ENCODE data around the gene PAN2.
A peak's percentile ranks its signal among the peaks of the same experiment; 100 is the strongest.
"Not testable (repeated sequence)": the region's sequence is repeated elsewhere in the genome, so short reads cannot be mapped to it uniquely, and the experiment has no call there.

PAN2 gene

DNA sequence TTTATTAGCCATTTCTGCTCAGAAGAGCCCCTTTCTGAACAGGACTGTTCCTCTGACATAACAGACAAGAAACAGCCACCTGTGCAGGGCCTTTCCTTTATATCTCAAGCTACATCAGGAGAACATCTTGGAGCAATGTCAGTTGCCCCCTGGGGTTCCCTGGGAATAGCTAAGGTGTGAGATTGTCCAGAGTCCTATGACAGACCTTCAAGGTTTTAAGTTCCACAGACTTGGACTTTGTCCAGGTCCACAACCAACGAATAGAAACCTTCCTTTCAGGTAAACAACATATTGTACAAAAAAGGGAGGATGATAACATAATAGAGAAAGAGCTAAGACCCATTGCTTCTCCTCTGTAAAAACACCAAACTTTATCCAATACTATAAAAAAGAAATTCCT lies 7.8 kb upstream of the PAN2 start:
- no peak for DNase-seq (ENCODE audit: low read depth)

DNA sequence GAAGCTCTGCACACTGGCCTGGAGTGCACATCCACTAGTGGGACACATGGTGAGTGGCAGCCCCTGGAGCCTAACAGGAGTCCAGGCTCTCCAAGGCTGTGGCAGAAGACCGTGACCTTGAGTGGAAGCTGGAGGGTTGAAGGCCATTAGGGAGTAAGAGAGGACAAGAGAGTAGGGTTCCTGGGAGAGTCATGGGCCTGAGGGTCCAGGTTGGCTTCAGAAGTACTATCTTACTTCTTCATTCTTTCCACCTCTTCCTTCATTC lies 5.3 kb upstream of the PAN2 start:
- DNase-seq (ENCODE audit: low read depth): no peak

GRCh38 chr12:56338308-56339157 lies 4.7 kb upstream of the PAN2 start, which contains the start of gene IL23A:
Gene IL23A (plus strand): TSS chr12:56338884. CDS start chr12:56339045, 161 bp downstream.
- DNase-seq (ENCODE audit: low read depth): peak; percentile 70

DNA sequence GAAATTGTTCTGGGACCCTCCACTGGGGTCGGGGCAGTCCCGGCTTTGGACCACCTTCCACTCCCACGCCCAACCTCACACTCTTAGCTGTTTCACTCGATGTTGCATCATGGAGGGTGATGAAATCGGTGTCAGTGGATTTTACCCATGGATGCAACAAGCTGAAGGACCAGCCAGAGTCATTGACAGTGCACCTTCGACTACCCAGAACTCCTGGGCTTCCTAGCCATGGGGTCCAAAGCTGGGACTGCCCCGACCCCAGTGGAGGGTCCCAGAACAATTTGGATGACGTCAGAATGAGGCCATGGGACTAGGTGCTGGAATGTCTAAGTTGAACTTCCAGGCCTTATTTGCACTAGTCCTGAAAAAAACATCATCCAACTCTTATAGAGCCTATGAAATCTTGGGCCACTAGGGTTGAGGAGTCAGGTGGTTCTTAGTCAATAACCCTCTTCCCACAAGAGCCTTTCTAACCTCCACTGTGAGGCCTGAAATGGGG lies 4.0 kb upstream of the PAN2 start:
- DNase-seq (ENCODE audit: low read depth): no peak

DNA sequence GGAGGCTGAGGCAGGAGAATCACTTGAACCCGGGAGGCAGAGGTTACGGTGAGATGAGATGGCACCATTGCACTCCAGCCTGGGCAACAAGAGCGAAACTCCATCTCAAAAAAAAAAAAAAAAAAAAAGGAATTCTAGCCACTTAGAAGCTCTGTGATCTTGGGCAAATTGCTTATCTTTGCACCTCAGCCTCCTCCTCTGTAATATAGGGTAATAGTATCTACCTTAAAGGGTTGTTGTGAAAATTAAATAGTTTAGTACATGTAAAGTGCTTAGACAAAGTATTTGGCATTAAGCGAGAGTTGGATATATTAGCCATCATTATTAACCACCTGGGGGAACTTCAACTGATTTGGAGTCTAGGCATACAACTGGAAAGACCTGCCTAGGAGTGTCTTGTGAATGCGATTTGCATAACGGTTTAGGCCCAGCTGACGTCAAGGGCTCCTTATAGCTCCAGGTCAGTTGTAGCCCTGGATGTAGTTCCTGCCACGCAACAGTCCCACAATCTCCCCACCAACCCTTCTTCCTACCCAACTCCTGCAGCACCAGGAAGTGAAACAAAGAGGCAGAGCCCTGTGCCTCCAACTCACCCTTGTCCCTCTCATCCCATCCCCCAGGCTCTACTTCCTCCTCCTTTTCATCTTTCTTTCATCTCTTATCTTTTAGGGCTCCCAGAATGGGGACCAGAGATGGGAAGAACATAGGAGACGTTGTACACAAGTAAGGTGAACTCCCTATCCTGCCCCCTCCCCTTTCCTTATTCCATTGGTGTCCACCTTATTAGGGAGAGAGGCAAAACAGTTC lies 2.8 kb upstream of the PAN2 start:
- no peak for DNase-seq (ENCODE audit: low read depth)

DNA sequence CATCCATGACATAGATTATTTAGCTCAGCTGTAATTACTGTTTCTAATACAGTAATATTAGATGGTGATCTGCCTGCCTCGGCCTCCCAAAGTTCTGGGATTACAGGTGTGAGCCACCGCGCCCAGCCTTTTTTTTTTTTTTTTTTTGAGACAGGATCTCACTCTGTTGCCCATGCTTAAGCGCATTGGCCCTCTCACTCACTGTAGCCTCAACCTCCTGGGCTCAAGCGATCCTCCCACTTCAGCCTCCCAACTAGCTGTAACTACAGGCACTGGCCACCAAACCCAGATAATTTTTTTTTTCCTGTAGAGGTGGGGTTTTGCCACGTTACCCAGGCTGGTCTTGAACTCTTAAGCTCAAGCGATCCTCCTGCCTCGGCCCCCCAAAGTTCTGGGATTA lies 1.7 kb upstream of the PAN2 start:
- DNase-seq (ENCODE audit: low read depth): not testable (repeated sequence)

DNA sequence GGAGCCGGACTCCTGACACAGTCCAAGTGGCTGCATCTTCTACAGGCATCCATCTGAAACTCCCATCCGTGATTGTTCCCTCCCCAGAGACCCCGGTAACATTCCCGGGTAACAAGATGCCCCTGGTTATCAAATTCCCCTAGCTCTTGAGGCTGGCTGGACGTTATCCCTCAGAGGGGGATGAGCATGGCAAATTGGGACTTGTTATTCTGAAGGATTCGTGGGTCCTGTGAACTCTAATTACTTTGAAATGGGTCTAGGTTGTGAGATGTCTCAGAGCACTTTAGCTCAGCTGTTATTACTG lies 642 bp upstream of the PAN2 start:
- no peak for DNase-seq (ENCODE audit: low read depth)

- DNase-seq (ENCODE audit: low read depth): no peak
These were observed 562 bp downstream of the PAN2 start for GRCh38 chr12:56333197-56333678.

GRCh38 chr12:56332512-56333196 lies 1.1 kb downstream of the PAN2 start:
- DNase-seq (ENCODE audit: low read depth): no peak

DNA sequence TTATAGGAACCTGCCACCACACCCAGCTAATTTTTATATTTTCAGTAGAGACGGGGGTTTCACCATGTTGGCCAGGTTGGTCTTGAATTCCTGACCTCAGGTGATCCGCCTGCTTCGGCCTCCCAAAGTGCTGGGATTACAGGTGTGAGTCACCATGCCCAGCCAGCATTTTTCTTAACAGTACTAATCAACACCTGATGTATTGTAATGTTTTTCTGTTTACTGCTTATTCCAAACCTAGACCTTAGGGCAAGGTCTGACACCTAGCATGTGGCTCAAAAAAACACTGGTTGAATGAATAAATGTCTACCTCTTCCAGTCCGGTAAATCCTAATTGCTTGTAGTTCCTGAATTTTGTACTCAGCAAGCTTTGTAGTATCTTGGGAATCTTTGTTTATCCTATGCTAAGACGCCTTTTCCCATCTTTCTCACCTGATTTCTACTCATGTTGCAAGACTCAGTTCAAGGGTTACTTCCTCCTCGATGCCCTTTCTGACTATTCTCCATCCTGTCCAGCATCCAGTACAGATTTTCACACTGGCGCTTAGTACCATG lies 2.8 kb downstream of the PAN2 start:
- no peak for DNase-seq (ENCODE audit: low read depth)

DNA sequence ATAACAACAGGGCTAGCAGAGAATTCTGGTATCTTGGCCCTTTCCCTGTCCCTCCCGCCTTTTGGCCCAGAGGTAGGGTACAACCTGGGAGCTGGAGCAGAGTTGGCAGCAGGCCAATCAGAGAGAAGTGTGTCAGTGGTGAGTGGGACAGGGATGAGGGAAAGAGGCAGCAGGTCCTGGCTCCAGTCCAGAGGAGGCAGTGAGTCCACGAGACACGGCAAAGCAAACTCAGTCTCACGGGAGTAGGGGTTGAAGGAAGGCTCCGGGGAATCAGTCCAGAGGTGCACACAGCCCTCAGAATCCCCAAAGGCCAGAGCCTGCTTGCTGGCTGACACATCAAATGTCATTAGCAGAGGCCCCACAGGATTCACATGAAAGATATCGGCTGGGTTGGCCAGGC lies 7.3 kb downstream of the PAN2 start:
- no peak for DNase-seq (ENCODE audit: low read depth)

- no peak for DNase-seq (ENCODE audit: low read depth)
These were observed 7.7 kb downstream of the PAN2 start for GRCh38 chr12:56326126-56326525.

GRCh38 chr12:56324206-56324605 lies 9.6 kb downstream of the PAN2 start:
- DNase-seq (ENCODE audit: low read depth): no peak

GRCh38 chr12:56321610-56322009 lies 12.2 kb downstream of the PAN2 start:
- not testable (repeated sequence) for DNase-seq (ENCODE audit: low read depth)

DNA sequence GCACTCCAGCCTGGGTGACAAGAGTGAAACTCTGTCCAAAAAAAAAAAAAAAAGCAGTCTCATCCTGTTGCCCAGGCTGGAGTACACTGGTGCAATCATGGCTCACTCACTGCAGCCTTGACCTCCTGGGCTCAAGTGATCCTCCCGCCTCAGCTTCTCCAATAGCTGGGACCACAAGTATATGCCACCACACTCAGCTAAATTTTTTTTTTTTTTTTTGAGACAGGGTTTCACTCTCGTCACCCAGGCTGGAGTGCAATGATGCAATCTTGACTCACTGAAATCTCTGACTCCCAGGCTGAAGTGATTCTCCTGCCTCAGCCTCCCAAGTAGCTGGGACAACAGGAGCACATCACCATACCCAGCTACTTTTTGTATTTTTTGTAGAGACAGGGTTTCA lies 12.8 kb downstream of the PAN2 start:
- DNase-seq (ENCODE audit: low read depth): no peak

- DNase-seq (ENCODE audit: low read depth): no peak
These were observed 16.1 kb downstream of the PAN2 start for GRCh38 chr12:56317675-56318074.

DNA sequence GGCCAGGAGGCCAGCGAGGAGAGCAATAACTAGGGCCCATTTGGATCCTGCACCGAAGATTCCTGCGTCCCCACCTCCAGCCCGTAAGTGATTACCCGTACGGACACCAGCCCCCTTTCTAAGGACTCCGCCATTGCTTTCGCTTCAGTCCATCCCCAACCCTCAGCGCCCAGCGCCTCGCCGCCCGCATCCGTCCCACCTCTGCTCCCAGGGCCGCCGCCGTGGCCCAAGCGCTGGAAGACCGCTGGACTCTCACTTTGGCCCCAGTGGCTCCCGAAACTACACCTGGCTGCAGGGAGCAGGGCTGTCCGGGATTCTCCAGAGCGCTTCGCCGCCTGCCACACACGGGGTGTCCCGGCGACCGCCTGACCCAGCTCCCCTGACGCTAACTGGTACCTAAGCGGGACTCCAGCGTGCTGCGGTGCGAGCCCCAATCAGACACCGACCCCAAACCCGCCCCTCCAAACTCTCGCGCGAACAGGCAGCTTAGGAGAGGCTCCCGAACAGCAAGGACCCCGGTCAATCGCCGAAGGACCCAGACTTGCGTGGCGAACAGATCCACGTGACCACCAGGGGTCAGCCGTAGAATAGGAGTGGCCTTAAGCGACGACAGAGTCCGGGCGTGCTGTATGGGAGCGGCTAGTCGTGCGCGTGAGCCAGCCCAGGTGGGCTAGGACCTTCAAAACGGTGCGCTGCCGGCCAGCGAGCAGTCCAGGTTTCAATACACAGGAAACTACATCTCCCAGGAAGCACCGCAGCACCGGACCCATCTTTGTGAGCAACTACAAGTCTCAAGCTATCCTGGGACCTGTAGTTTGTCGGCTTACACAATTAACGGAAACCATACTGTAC lies 18.0 kb downstream of the PAN2 start, which contains the start of gene CNPY2:
Gene CNPY2 (minus strand): TSS at position 367 of the 852 bp plus-strand sequence. CDS start 771 bp downstream, outside the sequence.
- peak; percentile 86 for DNase-seq (ENCODE audit: low read depth)

DNA sequence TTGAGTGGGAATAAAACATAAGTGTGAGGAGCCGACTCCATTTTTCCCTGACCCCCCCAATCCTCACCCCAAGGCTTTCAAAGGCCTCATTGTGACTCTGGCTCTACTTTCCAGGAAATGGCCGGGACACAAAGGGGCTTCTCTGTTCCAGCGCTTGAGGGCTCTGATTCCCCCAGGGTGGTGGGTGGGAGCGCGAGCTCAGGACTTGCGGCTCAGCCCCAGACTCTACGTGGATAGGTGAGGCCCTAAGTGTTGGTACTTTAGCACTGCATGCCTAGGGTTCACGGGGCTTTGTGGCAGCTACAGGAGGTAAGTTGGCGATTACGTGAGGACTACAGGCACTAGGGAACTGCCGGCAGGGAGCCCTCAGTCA lies 18.6 kb downstream of the PAN2 start:
- no peak for DNase-seq (ENCODE audit: low read depth)

GRCh38 chr12:56311003-56311402 lies 22.8 kb downstream of the PAN2 start:
- DNase-seq (ENCODE audit: low read depth): no peak

DNA sequence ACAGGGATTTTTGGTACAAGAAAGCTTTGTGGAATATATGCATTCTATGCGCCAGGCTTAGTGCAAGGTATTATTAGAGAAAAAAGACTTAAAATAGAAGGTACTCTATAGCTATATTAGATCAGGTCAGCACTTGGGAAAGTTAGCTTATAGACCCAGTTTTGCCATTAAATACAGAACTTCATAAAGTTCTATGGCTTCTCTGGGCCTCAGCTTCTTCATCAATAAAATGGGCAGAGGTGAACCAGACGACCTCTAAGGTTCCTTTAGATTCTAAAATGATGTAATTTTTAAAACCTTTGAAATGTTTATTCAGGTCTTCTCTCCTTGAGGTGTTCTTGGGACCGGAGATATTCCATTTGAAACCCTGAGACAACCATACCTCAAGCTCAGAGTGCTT lies 25.1 kb downstream of the PAN2 start:
- DNase-seq (ENCODE audit: low read depth): no peak

- DNase-seq (ENCODE audit: low read depth): no peak
These were observed 26.4 kb downstream of the PAN2 start for GRCh38 chr12:56307221-56307965.
